ENCODE measurements around the gene MED14.
A peak's percentile ranks its signal among the peaks of the same experiment; 100 is the strongest.
"Not testable (repeated sequence)": the region's sequence is repeated elsewhere in the genome, so short reads cannot be mapped to it uniquely, and the experiment has no call there.

MED14 gene

DNA sequence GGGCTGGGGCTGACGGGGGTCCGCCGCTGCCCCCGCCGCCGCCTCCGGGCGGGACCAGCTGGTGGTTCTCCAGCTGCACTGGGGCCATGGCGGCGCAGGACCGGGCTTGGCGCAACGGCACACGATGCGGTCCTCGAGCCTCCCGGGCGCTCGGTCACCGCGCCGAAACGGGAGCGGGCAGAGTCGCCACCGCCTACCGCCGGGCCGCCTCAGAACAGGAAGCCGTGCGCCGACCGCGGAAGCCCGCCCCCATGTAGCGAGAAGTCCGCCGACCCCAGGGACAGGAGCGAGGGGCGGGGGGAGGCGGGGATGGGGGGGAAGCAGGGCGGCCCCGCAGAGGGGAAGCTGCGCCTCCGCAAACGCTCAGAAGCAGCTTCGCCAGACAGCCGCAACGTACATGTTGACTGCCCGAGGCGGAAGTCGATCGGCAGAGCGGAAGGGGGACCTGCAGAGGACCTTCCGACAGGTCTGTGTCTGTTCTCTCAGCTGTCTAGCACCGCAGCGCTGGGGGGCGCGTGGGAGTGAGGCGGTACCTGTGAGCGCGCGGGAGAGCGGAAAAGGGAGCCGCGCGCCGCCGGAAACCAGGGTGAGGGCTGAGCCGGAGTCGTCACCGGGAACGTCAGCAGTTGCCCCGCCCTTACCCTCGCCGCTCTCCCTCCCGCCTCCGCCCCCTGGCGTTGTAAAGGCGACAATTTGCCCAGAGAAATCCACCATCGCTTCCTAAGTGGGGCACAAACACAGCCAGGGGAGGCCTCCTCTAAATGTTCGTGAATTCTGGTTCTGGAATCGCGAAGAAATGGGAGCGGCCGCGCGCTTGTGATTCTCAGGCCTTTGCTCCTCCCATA, at the start of gene MED14:
TSS of gene MED14 (minus strand) at position 218 of the 845 bp plus-strand sequence. CDS start at position 88, 130 bp downstream.
- DNase-seq = peak; percentile 84

DNA sequence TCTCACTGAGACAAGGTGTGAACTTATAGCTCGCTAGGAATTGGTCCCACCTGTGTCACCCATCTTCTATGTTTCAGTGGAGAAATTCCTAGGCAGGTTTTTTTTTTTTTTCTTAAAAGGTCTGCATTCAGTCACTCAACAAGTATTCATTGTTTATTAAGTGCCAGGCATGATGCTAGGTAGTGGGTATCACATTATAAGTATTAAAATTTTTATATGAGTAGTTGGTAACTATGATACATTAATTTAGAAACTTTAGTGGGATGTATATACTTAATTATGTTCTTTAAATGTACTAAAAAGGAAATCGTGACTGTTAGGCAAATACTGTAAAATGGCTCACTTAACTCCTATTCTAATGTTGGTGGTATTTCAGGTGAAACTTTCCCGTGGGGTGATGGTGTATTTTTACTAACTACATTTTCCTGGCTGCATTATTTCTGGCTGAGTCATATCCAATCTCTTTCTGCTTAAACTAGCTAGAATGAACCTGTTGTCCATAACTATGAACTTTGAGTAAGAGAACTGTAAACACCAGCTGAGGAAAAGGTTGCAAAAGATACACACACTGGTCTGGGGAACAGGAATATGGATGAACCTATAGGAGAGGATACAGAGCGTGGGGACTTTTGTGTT, 49.3 kb upstream of the MED14 start:
- DNase-seq = no peak

DNA sequence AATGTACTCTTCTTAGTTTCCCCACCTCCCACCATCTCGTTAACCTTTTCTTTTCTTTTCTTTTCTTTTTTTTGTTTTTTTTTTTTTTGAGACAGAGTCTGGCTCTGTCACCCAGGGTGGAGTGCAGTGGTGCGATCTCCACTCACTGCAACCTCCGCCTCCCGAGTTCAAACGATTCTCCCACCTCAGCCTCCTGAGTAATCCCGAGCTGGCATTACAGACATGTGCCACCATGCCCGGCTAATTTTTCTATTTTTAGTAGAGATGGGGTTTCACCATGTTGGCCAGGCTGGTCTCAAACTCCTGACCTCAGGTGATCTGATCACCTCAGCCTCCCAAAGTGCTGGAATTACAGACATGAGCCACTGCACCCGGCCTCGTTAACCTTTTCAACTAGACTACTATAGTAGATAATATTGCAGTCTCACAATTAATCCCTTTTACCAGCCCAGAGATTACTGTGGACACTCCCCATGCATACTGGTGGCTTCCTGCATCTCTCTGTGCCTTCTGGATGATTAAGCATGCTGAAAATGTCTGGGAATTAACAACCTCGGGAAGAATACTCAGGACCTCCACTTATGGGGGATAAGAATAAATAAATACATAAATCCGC, 47.4 kb upstream of the MED14 start:
- DNase-seq = not testable (repeated sequence)

DNA sequence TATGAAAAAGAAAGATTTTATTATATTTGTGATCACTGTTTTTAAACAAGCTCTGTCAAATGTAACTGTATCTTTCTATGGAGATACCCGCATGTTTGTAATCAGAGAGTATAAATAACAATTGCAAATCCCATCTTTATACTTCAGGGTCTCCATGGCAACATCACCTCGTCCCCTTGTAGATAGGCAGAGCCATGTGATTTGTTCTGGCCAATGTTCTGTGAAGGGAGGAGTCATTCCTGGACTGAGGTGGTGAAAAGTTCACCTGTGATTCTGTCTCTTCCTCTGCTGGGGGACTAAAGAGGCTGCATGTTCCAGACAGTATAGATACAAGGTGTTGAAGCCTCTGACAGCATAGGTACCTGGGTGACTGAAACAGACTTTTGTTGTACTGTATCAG, 45.6 kb upstream of the MED14 start:
- DNase-seq = no peak

DNA sequence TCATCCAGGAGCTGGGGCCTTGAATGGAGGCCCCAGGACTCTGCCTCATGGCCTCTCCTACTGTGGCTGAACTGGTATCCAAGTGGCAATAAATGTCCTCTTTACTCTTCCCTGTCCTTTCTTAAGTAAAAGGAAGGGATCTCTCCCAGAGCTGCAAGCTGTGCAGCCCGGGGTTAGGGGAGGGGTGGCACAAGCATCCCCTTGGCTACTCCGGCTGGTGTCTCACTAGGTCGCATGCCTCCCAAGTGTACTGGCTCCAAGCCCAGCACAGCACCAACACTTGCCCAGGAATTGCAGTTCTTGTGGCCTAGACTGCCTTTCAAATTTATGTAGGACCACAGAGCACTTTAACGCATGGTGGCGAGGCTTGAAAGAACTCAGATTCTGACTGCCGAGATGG, 44.7 kb upstream of the MED14 start:
- no peak for DNase-seq

DNA sequence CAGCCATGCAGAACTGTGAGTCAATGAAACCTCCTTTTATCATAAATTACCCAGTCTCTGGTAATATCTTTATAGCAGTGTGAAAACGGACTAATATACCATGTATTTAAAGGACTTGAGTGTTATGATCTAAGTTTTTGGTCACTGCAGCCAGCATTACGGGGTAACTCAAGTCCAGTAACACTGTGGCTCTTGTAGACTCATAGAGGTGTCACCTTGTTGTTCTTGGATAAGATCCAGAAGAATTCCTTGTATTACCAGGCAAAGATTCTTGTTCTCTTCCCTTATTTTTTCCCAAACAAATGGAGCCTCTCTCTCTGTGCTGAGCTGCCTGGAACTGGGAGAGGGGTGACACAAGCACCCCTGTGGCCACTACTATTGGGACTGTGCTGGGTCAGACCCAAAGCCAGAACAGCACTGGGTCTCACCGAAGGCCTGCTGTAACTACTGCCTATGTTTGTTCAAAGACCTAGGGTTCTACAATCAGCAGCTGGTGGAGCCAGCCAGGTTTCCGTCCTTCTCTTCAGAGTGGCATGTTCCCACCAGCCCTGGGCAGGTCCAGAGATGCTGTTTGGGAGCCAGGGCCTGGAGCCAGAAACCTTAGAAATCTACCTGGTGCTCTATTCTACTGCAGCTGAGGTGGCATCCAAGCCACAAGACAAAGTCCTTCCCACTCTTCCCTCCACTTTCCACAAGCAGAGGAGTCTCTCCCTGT, 43.7 kb upstream of the MED14 start:
- DNase-seq = peak; percentile 45

DNA sequence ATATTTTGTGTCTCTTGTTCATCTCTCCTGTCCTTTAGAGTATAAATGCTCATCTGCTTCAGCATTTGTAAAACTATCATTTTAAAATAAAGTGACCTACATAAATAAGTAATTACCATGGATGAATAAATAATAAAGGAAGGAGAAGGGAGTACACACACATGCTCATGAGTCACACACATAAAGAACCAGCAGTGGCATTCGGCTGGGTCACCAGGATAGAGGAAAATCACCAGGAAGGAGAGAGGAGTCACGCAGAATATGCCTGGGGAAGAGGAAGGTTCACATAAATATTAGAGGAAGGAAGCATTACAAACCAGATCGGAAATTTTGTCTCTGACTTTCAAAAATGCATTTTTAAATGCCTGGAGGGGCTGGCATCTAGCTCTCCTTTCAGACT, 38.5 kb upstream of the MED14 start:
- peak; percentile 18 for DNase-seq

DNA sequence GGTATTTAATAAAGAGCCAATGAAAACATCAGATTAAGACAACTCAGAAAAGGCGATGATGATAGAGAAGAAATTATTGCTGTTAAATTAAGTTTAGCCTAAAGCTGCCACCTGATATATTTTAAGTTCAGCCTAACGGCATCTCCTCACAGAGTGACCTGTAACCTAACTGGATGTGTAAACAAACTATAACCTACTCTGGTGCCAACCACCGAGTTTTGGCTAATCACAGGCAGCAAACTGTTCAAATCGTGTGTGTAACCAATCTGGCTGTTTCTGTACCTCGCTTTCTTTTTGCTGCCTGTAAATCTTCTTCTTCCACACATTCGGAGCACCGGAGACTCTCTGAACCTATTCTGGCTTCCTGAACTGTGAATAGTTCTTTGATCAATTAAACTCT, 37.8 kb upstream of the MED14 start:
- no peak for DNase-seq

DNA sequence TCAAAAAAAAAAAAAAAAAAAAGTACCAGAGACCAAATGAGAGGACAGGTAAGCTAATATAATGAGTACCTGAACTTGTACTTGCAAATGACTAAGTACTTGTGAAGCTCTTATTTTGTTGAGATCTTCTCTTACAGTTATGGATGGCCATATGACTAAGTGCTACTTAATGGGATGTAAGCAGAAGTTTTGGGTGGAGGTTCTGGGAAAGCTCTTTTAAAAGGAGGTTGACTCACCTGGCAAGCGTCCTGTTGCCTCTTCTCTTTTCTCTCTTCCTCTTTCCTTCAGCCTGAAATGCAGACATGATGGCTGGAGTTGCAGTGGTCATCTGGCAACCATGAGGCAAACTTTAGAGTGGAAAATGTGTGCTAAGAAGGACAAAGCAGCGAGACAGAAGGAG, 36.9 kb upstream of the MED14 start:
- DNase-seq = peak; percentile 48

DNA sequence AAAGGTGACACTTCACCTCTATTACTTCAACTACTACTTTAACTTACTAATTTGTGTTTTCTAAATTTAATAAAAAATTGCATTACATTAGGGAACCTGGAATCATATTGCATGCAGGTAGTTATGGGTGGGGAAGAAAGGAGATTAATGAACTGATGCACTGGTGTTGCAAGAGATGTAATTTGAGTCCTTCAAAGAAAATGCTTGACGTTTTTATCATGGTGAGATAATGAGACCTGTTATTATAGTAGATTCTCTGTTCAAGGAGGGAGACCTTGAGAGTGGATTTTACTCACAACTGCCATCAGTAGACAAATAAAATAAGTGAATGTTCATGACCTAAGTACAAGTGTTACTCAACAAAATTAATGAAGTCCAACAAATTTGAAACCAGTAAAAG, 26.4 kb upstream of the MED14 start:
- DNase-seq = no peak

DNA sequence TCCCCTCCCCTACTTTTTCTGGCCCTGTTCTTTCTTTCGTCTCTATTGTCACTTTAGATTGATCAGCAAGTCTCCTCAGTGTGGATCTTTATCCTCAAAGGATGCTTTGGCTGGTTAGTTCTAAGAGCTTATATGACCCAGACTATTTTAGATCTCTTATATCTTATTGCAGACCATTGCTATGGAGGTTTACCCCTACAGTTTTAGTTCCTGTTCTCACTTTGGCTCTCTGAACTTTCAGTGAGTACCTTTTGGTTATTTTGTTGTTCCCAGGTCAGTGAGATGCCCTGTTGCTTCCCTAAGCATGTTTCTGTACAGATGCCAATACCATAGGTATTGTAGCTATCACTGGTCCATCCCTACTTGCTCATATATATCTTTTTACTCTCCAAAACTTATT, 24.0 kb upstream of the MED14 start:
- DNase-seq = no peak

DNA sequence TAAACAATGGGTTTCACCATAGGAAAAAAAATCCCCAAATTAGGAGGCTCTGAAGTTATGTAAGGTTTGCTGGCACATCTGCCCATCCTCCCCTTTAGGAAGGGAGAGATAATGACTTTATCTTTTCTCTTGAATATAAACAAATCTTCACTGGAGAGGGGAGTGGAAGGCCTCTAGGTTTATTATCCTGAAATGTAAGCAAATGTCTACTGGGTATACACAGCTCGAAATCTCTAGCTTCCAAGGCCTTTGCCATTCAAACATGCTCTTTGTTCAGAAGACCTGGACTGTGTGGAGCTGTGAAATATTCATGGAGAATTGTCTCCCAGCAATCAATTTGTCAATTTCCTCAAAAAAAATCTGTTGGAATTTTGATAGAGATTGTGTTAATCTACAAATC, 21.7 kb upstream of the MED14 start:
- no peak for DNase-seq

DNA sequence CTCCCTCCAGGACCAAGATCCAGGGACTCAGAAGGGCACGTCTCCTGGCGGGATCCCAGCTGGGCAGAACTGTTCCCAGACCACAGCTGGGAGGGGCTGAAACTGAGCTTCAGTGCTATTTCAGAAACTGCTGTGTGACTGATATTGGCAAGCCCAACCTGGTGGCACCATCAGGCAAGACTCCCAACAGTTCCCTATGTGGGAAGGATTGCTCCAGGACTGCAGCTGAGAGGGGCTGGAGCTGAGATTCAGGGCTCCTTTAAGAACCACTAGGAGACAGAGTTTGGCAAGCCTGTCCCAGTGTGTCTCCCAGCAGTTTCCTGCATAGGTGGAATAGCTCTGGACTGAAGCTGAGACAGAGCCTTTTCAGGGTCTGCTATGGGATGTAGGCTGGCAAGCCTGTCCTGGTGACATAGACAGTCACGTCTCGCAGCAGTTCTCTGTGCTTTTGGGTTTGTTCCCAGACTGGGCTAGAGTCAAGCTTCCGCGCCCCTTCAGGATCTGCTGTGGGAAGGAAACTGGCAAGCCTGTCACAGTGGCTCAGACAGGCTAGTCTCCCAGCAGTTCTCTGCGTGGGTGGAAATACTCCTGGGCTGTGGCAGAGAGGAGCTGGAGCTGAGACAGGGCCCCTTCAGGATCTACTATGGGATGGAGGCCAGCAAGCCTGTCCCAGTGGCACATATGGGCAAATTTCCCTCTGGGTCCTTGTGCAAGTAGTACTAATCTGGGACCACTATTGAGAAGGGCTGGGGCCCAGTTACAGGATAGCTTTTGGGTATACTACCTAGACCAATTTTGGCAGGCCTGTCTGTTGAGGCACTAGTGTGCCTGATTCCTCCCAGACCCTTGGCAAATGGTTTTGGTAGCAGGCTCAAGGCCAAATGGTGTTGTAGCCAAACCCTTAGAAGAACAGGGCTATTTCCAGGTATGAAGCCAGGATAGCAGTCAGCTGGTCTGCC, 20.2 kb upstream of the MED14 start:
- no peak for DNase-seq

DNA sequence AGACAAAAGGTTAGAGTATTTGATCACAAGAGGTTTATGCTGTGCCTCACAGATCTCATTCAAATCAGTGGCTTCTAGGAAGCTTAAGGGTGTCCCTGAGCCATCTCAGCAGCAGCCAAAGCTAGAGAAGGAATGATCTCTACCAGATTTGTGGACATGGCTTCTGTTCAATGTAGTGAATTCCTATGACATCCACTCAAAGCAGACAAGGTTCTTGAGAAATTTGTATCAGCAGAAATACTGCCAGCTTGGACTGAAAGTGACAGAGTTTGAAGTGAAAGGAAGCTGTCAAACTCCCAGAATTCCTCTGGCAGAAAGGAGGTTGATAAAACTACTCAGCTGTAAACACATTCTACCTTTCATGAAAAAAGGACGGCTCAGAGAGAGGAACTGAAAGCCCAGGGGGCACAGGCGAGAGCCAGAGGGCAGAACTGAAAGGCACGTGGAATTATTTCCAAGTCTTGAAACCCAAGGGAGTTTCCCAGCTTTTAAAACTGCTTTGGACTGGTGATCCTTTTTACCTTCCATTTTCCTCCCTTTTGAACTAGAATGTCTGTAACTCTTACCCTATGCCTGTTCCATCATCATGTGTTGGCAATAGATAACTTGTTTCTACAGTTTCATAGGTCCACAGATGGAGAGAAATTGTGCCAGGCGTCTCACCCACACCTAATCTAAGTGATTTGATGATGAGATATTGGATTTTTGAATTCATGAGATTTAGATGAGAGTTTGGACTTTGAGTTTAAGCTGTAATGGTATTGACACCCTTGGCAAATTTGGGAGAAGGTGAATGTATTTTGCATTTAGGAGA, 14.5 kb upstream of the MED14 start:
- no peak for DNase-seq

DNA sequence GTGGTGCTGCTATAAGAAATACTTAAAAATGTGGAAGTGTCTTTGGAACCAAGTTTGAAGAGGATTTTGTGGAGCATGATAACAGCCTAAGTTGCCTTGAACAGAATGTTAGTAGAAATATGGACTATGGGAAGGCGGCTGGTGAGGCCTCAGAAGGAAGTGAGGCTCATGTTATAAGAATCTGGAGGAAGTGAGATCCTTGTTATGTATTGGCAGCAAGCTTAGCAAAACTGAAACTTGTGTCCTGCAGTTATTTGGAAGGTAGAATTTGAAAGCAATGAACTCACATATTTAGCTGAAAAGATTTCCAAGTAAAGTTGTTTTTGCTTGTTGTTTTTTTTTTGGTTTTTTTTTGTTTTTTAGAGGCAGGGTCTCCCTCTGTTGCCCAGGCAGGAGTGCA, 13.6 kb upstream of the MED14 start:
- DNase-seq = no peak

DNA sequence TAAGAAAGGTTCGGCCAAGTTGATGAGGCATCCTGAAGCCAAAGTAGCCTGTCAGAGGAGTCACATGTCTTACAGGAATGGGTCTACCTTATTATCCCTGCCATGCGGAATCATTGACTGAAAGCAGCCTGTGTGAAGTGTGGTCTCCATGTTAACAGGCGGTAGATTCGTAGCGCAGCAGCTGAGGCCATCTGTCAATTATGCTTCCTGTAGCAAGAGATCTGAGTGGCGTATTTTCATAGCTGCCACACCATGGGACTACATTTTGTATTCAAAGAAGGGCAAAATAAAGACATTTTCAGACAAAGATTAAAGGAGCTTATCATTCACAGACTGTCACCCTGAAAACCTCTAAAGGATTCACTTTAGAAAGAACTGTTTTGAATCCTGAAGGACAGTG, 11.2 kb upstream of the MED14 start:
- no peak for DNase-seq

DNA sequence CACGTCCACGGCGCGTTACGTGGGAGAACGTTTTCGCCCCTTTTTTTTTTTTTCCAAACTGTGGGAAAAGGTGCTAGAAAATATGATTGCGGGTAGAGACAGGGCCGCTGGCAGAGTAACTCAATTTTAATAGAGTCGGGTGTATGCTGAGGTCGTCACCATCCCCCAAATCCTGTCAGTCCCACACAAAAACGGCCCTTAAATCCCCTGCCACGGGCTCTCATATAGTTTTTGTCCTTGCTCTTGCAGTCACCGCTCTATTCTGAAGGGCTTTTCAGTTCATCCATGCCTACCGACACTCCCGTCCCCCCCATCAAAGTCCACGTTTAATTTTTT, 796 bp upstream of the MED14 start:
- DNase-seq = no peak

DNA sequence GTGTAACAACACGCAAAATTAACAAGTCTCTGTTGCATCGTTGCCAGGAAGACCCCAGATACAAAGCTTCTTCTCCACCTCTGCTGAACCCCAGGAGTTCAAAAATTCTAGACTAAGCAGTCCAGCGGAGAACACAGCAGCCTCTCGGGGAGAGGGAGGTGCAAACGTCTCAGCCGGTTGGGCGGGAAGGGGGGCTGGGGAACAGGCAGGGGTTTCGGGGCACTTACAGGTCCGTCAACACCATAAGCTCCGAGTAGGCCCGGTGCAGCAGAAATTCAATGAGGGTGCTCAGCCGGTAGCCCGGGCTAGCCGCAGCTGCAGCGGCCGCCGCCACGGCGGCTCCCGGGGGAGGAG, 394 bp downstream of the MED14 start:
- peak; percentile 3 for DNase-seq

DNA sequence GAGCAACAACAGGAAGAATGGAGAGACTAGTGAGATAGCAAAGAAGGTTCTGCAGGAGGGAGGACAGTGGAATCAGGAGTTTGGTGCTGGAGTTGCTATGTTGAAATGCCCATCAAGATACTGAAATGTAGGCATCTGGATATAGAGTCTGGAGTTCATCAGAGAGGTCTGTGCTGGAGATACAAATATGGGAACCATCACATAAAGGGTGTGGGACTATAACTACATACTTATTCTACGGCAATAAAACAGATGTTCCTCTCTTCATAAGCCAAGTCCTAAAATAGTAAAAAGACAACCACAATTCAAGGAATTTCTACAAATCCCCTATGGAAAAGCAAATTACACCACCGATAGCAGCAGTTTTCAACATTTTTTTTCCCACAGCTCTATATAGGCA, 1.6 kb downstream of the MED14 start:
- peak; percentile 13 for DNase-seq

DNA sequence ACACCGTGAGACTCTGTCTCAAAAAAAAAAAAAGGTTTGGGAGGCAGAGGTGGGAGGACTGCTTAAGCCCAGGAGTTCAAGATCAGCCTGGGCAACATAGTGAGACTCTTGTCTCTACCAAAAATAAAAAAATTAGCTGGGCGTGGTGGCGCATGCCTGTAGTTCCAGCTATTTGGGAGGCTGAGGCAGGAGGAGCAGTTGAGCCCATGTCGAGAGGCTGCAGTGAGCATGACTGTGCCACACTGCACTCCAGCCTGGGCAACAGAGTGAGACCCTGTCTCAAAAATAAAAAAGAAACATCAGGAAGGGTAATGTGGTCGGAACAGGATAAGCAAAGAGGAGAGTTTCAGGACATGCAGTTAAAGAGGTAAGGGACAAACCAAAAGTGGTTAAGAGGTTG, 2.8 kb downstream of the MED14 start:
- DNase-seq = not testable (repeated sequence)
